ENCODE data around the gene TLR9. TPM values are rescaled to one million over a fixed set of nuclear protein-coding genes. Genes with fewer than 3 reads are reported as not detected.

TLR9 gene
- total RNA-seq, 2 donors from 2014 or later: 0.25 to 0.27 TPM

GRCh38 chr3:52226229-52226817, 878 bp upstream of the TLR9 start:
- H3K36me3 ChIP-seq: peaks cover 12% of the 10 kb centered on the region
- H3K4me1 ChIP-seq: no peaks in the 10 kb centered on the region
- no peak for DNase-seq
- no peak overlapping the region for H3K9ac ChIP-seq (ENCODE audit: low read depth in 2 of 2, low read length in 2 of 2)
- no peaks in the 10 kb centered on the region for H3K9me3 ChIP-seq
- H3K27me3 ChIP-seq: no peaks in the 10 kb centered on the region
- H3K27ac ChIP-seq: no peak overlapping the region
- TF ChIP-seq, protein P1, sequence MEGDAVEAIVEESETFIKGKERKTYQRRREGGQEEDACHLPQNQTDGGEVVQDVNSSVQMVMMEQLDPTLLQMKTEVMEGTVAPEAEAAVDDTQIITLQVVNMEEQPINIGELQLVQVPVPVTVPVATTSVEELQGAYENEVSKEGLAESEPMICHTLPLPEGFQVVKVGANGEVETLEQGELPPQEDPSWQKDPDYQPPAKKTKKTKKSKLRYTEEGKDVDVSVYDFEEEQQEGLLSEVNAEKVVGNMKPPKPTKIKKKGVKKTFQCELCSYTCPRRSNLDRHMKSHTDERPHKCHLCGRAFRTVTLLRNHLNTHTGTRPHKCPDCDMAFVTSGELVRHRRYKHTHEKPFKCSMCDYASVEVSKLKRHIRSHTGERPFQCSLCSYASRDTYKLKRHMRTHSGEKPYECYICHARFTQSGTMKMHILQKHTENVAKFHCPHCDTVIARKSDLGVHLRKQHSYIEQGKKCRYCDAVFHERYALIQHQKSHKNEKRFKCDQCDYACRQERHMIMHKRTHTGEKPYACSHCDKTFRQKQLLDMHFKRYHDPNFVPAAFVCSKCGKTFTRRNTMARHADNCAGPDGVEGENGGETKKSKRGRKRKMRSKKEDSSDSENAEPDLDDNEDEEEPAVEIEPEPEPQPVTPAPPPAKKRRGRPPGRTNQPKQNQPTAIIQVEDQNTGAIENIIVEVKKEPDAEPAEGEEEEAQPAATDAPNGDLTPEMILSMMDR (IDR thresholded peaks at IDR 0.05): no peak
- intact Hi-C loops (cut with DNase I): no loop called here
- no peak overlapping the region for H3K4me3 ChIP-seq

- no peak overlapping the region for H3K27ac ChIP-seq
- no peak overlapping the region for H3K4me3 ChIP-seq
- no peaks in the 10 kb centered on the region for H3K27me3 ChIP-seq
- H3K36me3 ChIP-seq: no peaks in the 10 kb centered on the region
- no peaks in the 10 kb centered on the region for H3K4me1 ChIP-seq
- H3K9ac ChIP-seq (ENCODE audit: low read depth in 2 of 2, low read length in 2 of 2): no peak overlapping the region
- no peaks in the 10 kb centered on the region for H3K9me3 ChIP-seq
- DNase-seq: no peak
- TF ChIP-seq, protein P1 (IDR thresholded peaks at IDR 0.05): no peak
- intact Hi-C loops (cut with DNase I): no loop called here
Observed at GRCh38 chr3:52223449-52224408, 1.7 kb downstream of the TLR9 start.

- no peaks in the 10 kb centered on the region for H3K36me3 ChIP-seq
- H3K9ac ChIP-seq (ENCODE audit: low read depth in 2 of 2, low read length in 2 of 2): no peak overlapping the region
- no peak overlapping the region for H3K27ac ChIP-seq
- DNase-seq: no peak
- no peaks in the 10 kb centered on the region for H3K27me3 ChIP-seq
- H3K9me3 ChIP-seq: no peaks in the 10 kb centered on the region
- no peak overlapping the region for H3K4me3 ChIP-seq
- intact Hi-C loops (cut with DNase I): no loop called here
- H3K4me1 ChIP-seq: peaks cover 9% of the 10 kb centered on the region
- TF ChIP-seq, protein P1 (IDR thresholded peaks at IDR 0.05): no peak
Observed at GRCh38 chr3:52222319-52223221, 2.9 kb downstream of the TLR9 start.

GRCh38 chr3:52221563-52222318, 3.7 kb downstream of the TLR9 start:
- peaks cover 15% of the 10 kb centered on the region for H3K4me1 ChIP-seq
- intact Hi-C loops (cut with DNase I): no loop called here
- no peaks in the 10 kb centered on the region for H3K27me3 ChIP-seq
- TF ChIP-seq, protein P1 (IDR thresholded peaks at IDR 0.05): no peak
- no peaks in the 10 kb centered on the region for H3K36me3 ChIP-seq
- no peak for DNase-seq
- H3K4me3 ChIP-seq: no peak overlapping the region
- no peaks in the 10 kb centered on the region for H3K9me3 ChIP-seq
- no peak overlapping the region for H3K27ac ChIP-seq
- H3K9ac ChIP-seq (ENCODE audit: low read depth in 2 of 2, low read length in 2 of 2): no peak overlapping the region
